Pancreas (tissue), 10 donors: ENCODE data around the gene SUCLG2. TPM values are rescaled to one million over a fixed set of nuclear protein-coding genes. Genes with fewer than 3 reads are reported as not detected.

ENCODE experiments used
- ATAC-seq, 4 donors: fragments of 200-7000 bp; cut with Tn5 transposase; one replicate each; pipeline versions ENCODE4 v1.8.0 to v1.9.1; 2020; ENCODE audit warnings: mild to moderate bottlenecking in 4 of 4, moderate library complexity in 4 of 4
- DNase-seq, 6 donors: peaks; one replicate each; pipeline ENCODE4 v3.0.0-alpha.2; 2020
- FAIRE-seq: peaks from 2 replicates; lab custom pipeline; 2012; peaks lifted over from hg19 to GRCh38; lab: Jason Lieb, UNC
- H3K27ac ChIP-seq, 4 donors: fragments of 200-600 bp; sonication (generic); 1 replicate in 3 of 4; 2 replicates in 1 of 4; pipeline versions ENCODE4 v1.5.0 to v1.8.0; 2020
- H3K27me3 ChIP-seq, 4 donors: fragments of 200-600 bp; one replicate each; pipeline ENCODE4 v1.8.0; 2021
- H3K36me3 ChIP-seq, 3 donors: fragments of 200-600 bp; sonication (generic) in 1 of 3; one replicate each; pipeline versions ENCODE4 v1.5.0 to v1.8.0; 2020 to 2021
- H3K4me1 ChIP-seq, 3 donors: fragments of 200-600 bp; one replicate each; pipeline ENCODE4 v1.8.0; 2021
- H3K4me3 ChIP-seq, 4 donors: fragments of 200-600 bp; sonication (generic) in 2 of 4; one replicate each; pipeline versions ENCODE4 v1.5.0 to v1.8.0; 2020 to 2021
- H3K9me3 ChIP-seq, 4 donors: fragments of 200-600 bp; one replicate each; pipeline ENCODE4 v1.8.0; 2021
- WGBS, 2 donors: extraction: QIAGEN DNeasy Blood & Tissue Kit; methylation state at CpG; one replicate each; pipeline ENCODE4 v1.1.7; 2013; 5-methylcytosine and 5-hydroxymethylcytosine counted together
- intact Hi-C, 3 donors: fragments of 100-400 bp; cut with DNase I; formaldehyde crosslinking; loops; one replicate each; pipeline versions ENCODE4 v1.11.1 to v1.14.2; 2022
- polyA plus RNA-seq, 2 donors: library from polyadenylated mRNA; stranded (reverse); fragments of 200-250 nt; gene quantifications; one replicate each; pipeline ENCODE4 v1.2.3, GENCODE V29; 2013
- total RNA-seq, 6 donors: library from RNA; stranded (reverse); fragmentation: NEBNext Ultra II Directional in 4 of 6; extraction: Animal tissue kit (Norgen Biotek cat#: 25700) in 4 of 6; gene quantifications; one replicate each; pipeline versions ENCODE4 v1.2.1 to v1.2.4, GENCODE V29; 2021 to 2023
- TF ChIP-seq, protein P1 (sequence below), 4 donors: fragments of 200-600 bp; sonication (generic) in 3 of 4; IDR thresholded peaks; one replicate each; pipeline versions ENCODE4 v1.5.0 to v1.8.0; 2021; ENCODE audit warnings: antibody characterized with exemption in 4 of 4
- donor health status: healthy with polysubstance abuse.
- donor health status: DM: no; HTN: no; CAD: no; lungs with moderate emphysema.
- donor health status: DM: no; HTN: no; CAD: no.
- donor health status: control.
- donor health status: control.
- donor health status: Bipolar disorder and iron deficiency.
- donor health status: DM: yes; HTN: yes; CAD: no.
- donor health status: DM: no; HTN: no; CAD: no.
- donor health status: DM: no; HTN: no; CAD: no.
- donor health status: DM: yes; HTN: yes; CAD: no.

The SUCLG2 gene
- total and polyA plus RNA-seq, 8 donors = 16.4 to 34.4 (median 28.9) TPM

DNA sequence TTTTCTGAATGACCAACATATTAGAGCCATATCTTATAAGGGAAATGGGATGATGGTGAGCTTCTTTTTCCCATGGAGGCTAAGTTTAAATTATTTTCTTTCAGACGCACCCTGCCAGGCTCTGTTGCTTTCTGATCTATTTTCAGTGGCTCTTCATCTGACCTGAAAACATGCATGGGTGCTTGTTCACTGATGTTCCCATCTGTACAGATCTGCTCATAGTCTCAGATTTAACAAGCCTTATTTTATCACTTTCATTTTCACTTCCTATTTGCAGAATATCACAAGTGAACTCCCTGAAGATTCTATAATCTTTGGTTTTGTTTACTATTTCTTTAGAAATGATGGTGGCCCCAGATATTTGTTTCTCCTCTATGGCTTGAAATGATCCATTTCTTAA, 31.1 kb upstream of the SUCLG2 start:
- no peaks in the 10 kb centered on the region for H3K9me3 ChIP-seq
- no peak for ATAC-seq

DNA sequence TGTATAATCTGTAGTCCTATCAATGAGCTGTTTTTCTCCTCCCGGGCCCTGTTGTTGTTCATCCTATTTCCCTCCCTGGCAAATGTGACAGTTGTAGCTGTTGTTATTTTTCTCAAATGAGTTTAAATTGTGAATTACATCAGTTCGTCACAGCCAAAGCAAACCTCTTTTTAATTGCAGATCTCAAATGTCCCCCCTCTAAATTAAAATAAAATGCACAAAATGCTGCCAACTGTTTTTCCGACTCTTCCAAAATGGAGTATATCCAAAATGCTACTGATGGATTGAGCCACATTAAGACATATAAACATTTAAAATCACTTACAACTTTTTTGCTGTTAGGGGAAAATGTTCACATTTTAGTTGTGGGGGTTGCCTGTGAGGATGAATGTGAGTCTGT, 29.8 kb upstream of the SUCLG2 start:
- Histone ChIP-seq H3K9me3 (no peaks in the 10 kb centered on the region), H3K27ac (no peak overlapping the region), H3K36me3 (no peaks in the 10 kb centered on the region), H3K27me3 (no peaks in the 10 kb centered on the region), H3K4me3 (no peak overlapping the region), H3K4me1 (no peaks in the 10 kb centered on the region)
- 94% methylated on average over 3 of the region's 3 CpGs for WGBS, 2 donors
- intact Hi-C loops = no loop called here
- FAIRE-seq (no peak), ATAC-seq (no peak), DNase-seq (no peak)
- TF ChIP-seq, protein P1, sequence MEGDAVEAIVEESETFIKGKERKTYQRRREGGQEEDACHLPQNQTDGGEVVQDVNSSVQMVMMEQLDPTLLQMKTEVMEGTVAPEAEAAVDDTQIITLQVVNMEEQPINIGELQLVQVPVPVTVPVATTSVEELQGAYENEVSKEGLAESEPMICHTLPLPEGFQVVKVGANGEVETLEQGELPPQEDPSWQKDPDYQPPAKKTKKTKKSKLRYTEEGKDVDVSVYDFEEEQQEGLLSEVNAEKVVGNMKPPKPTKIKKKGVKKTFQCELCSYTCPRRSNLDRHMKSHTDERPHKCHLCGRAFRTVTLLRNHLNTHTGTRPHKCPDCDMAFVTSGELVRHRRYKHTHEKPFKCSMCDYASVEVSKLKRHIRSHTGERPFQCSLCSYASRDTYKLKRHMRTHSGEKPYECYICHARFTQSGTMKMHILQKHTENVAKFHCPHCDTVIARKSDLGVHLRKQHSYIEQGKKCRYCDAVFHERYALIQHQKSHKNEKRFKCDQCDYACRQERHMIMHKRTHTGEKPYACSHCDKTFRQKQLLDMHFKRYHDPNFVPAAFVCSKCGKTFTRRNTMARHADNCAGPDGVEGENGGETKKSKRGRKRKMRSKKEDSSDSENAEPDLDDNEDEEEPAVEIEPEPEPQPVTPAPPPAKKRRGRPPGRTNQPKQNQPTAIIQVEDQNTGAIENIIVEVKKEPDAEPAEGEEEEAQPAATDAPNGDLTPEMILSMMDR (IDR thresholded peaks at IDR 0.05) = no peak

More for the DNA sequence above, 31.1 kb upstream of the SUCLG2 start:
- no peaks in the 10 kb centered on the region for H3K27me3 ChIP-seq
- DNase-seq = no peak
- H3K27ac ChIP-seq = no peak overlapping the region
- no peaks in the 10 kb centered on the region for H3K36me3 ChIP-seq
- WGBS, 2 donors = 86% methylated on average over 1 of the region's 1 CpG
- H3K4me1 ChIP-seq = no peaks in the 10 kb centered on the region
- intact Hi-C loops = no loop called here
- H3K4me3 ChIP-seq = no peak overlapping the region
- FAIRE-seq = peak; percentile 43
- TF ChIP-seq, protein P1 (IDR thresholded peaks at IDR 0.05) = no peak

DNA sequence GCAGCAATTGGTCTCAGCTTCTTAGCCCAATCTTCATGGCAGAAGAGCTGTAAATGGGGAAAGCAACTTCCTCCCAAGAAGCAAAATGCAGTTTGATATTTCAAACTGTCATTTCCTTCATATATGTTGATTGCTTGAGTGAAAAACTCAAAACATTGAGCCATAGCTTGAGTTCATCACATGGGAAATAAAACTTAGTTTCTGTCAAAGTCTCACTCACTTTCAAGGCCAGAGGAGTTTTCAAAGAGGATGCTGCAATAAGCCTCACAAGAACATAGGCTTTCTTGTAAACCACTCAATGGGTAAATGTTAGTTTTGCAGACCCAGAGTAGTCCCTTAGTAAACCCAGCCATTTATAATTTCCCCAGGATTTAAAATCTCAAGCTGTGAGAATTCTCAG, 29.1 kb upstream of the SUCLG2 start:
- Histone ChIP-seq H3K27me3 (no peaks in the 10 kb centered on the region), H3K4me1 (no peaks in the 10 kb centered on the region), H3K4me3 (no peak overlapping the region), H3K36me3 (no peaks in the 10 kb centered on the region), H3K9me3 (no peaks in the 10 kb centered on the region), H3K27ac (no peak overlapping the region)
- FAIRE-seq = no peak
- ATAC-seq = no peak
- intact Hi-C loops = no loop called here
- DNase-seq = no peak
- TF ChIP-seq, protein P1 (IDR thresholded peaks at IDR 0.05) = no peak

DNA sequence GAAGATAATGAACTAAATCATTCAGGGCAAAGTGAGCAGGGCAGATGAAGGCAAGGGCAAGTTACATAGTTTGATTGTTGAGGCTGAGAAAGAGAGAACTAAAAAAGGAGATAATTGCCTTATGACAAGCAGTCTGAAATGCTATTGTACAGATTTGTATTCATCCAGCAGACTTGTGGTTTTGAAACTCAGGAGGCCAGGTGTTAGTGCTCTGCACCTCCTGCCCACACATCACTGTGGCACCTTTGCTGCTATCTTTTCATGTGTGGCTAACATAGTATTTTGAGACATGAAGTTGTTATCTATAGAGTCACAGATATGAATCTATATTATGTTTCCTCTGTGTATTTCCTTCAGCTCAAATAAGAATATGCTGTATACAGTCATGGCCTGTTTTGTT, 24.3 kb upstream of the SUCLG2 start:
- Histone ChIP-seq H3K36me3 (no peaks in the 10 kb centered on the region), H3K4me3 (no peak overlapping the region), H3K9me3 (no peaks in the 10 kb centered on the region), H3K27ac (no peak overlapping the region), H3K4me1 (no peaks in the 10 kb centered on the region), H3K27me3 (no peaks in the 10 kb centered on the region)
- DNase-seq (no peak), ATAC-seq (no peak), FAIRE-seq (no peak)
- intact Hi-C loops = no loop called here
- TF ChIP-seq, protein P1 (IDR thresholded peaks at IDR 0.05) = no peak

DNA sequence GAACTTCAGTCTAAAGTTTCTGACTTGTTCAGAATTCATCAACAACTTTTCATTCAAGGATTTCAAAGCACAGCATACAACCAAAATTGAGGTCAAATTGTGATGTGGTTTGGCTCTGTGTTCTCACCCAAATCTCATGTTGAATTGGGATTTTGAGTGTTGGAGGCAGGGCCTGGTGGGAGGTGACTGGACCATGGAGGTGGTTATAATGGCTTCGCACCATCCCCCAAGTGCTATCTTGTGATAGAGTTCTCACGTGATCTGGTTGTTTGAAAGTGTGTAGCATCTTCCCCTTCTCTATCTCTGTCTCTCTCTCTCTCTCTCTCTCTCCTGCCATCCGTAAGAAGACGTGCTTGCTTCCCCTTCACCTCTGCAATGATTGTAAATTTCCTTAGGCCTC, 19.6 kb upstream of the SUCLG2 start:
- Histone ChIP-seq H3K36me3 (no peaks in the 10 kb centered on the region), H3K9me3 (no peaks in the 10 kb centered on the region), H3K27ac (no peak overlapping the region), H3K27me3 (no peaks in the 10 kb centered on the region), H3K4me1 (no peaks in the 10 kb centered on the region), H3K4me3 (no peak overlapping the region)
- TF ChIP-seq, protein P1 (IDR thresholded peaks at IDR 0.05) = no peak
- FAIRE-seq (no peak), DNase-seq (no peak), ATAC-seq (no peak)
- 92 to 98% methylated on average over 4 of the region's 4 CpGs for WGBS, 2 donors
- intact Hi-C loops = no loop called here
